CD14-positive monocyte (primary cell): ENCODE data around the gene AIF1. TPM values are rescaled to one million over a fixed set of nuclear protein-coding genes. Genes with fewer than 3 reads are reported as not detected.
A peak's percentile ranks its signal among the peaks of the same experiment; 100 is the strongest.

Source experiments
- DNase-seq, 3 donors: peaks; one replicate each; pipeline ENCODE4 v3.0.0-alpha.2; 2011 to 2022
- H2AFZ ChIP-seq: 2 replicates; pipeline ENCODE4 v1.6.0; 2012; ENCODE audit warnings: mild to moderate bottlenecking, low read depth, low read length, inconsistent platforms; ENCODE audit not compliant: insufficient read depth, poor library complexity, severe bottlenecking
- H3K27ac ChIP-seq, 2 donors: 1 replicate in 1 of 2; 2 replicates in 1 of 2; pipeline ENCODE4 v1.5.1; 2012 to 2013; ENCODE audit warnings: low read length in 2 of 2, control low read depth in 1 of 2, inconsistent platforms in 1 of 2, low read depth in 1 of 2, mild to moderate bottlenecking in 1 of 2
- H3K27me3 ChIP-seq, 2 donors: one replicate each; pipeline versions ENCODE4 v1.6.0 to v1.6.1; 2011 to 2013; ENCODE audit warnings: low read length in 2 of 2; ENCODE audit not compliant: control insufficient read depth in 2 of 2, insufficient read depth in 2 of 2
- H3K36me3 ChIP-seq, 2 donors: replicated peaks in 1 of 2; 1 replicate in 1 of 2; 2 replicates in 1 of 2; pipeline versions ENCODE4 v1.5.1 to v1.6.1; 2012 to 2013; ENCODE audit warnings: low read length in 2 of 2, control low read depth in 1 of 2, inconsistent platforms in 1 of 2, mild to moderate bottlenecking in 1 of 2; ENCODE audit not compliant: insufficient read depth in 2 of 2, control insufficient read depth in 1 of 2
- H3K4me1 ChIP-seq, 2 donors: 1 replicate in 1 of 2; 2 replicates in 1 of 2; pipeline versions ENCODE4 v1.5.1 to v1.6.1; 2012 to 2013; ENCODE audit warnings: low read length in 2 of 2, control low read depth in 1 of 2, inconsistent platforms in 1 of 2, mild to moderate bottlenecking in 1 of 2, moderate library complexity in 1 of 2; ENCODE audit not compliant: insufficient read depth in 2 of 2, control insufficient read depth in 1 of 2
- H3K4me2 ChIP-seq: replicated peaks from 2 replicates; pipeline ENCODE3; 2012; ENCODE audit warnings: low read length, moderate library complexity, mild to moderate bottlenecking; ENCODE audit not compliant: poor library complexity, severe bottlenecking; ENCODE audit errors: extremely low read depth
- H3K4me3 ChIP-seq, 3 experiments: fragments of 200-600 bp in 1 of 3; sonication (generic) in 1 of 3; replicated peaks in 1 of 3; 1 replicate in 2 of 3; 2 replicates in 1 of 3; pipeline ENCODE4 v1.5.1; 2011 to 2013; ENCODE audit warnings: low read length in 3 of 3, mild to moderate bottlenecking in 3 of 3, control low read depth in 2 of 3, low read depth in 2 of 3, inconsistent platforms in 1 of 3, moderate library complexity in 1 of 3
- H3K79me2 ChIP-seq: 2 replicates; pipeline ENCODE4 v1.6.0; 2012; ENCODE audit warnings: mild to moderate bottlenecking, control low read depth, inconsistent platforms, low read length, moderate library complexity; ENCODE audit not compliant: insufficient read depth
- H3K9ac ChIP-seq: 2 replicates; pipeline ENCODE4 v1.6.0; 2017; ENCODE audit warnings: low read length, mild to moderate bottlenecking; ENCODE audit not compliant: insufficient read depth, poor library complexity, severe bottlenecking
- H3K9me3 ChIP-seq, 2 donors: replicated peaks in 1 of 2; 1 replicate in 1 of 2; 2 replicates in 1 of 2; pipeline versions ENCODE4 v1.5.1 to v1.6.1; 2012 to 2013; ENCODE audit warnings: low read length in 2 of 2, control low read depth in 1 of 2; ENCODE audit not compliant: control insufficient read depth in 1 of 2, insufficient read depth in 1 of 2
- H4K20me1 ChIP-seq: 2 replicates; pipeline ENCODE4 v1.6.0; 2012; ENCODE audit warnings: mild to moderate bottlenecking, low read length, control low read depth, moderate library complexity; ENCODE audit not compliant: insufficient read depth
- H3K27ac Mint-ChIP-seq, 7 donors: one replicate each; pipeline ENCODE4 v1.8.0; 2020; ENCODE audit warnings: mild to moderate bottlenecking in 7 of 7, mixed read lengths in 7 of 7, moderate library complexity in 6 of 7, inconsistent platforms in 2 of 7
- H3K27me3 Mint-ChIP-seq, 3 donors: one replicate each; pipeline ENCODE4 v1.8.0; 2021 to 2022; ENCODE audit warnings: low read depth in 3 of 3, mild to moderate bottlenecking in 3 of 3, mixed read lengths in 3 of 3, moderate library complexity in 3 of 3, inconsistent platforms in 1 of 3
- H3K36me3 Mint-ChIP-seq, 2 donors: one replicate each; pipeline ENCODE4 v1.8.0; 2020; ENCODE audit warnings: mixed read lengths in 2 of 2, inconsistent platforms in 1 of 2, mild to moderate bottlenecking in 1 of 2
- H3K4me1 Mint-ChIP-seq: one replicate; pipeline ENCODE4 v1.8.0; 2020; ENCODE audit warnings: mild to moderate bottlenecking, mixed read lengths
- H3K4me3 Mint-ChIP-seq, 2 donors: one replicate each; pipeline ENCODE4 v1.8.0; 2020; ENCODE audit warnings: mild to moderate bottlenecking in 2 of 2, mixed read lengths in 2 of 2, moderate library complexity in 1 of 2
- H3K9me3 Mint-ChIP-seq, 7 donors: one replicate each; pipeline ENCODE4 v1.8.0; 2020 to 2022; ENCODE audit warnings: mixed read lengths in 7 of 7, mild to moderate bottlenecking in 6 of 7, moderate library complexity in 6 of 7, inconsistent platforms in 2 of 7
- WGBS: methylation state at CpG from one replicate; pipeline ENCODE4 v1.1.5; 2013; ENCODE audit warnings: missing lambda C conversion rate; ENCODE audit not compliant: insufficient coverage; 5-methylcytosine and 5-hydroxymethylcytosine counted together
- intact Hi-C, 2 donors: fragments of 100-400 bp; cut with micrococcal nuclease; formaldehyde crosslinking; loops; one replicate each; pipeline versions ENCODE4 v1.15.0 to v1.15.1; 2023
- polyA plus RNA-seq, 3 donors: library from polyadenylated mRNA; depleted of rRNA in 1 of 3; unstranded in 2 of 3; stranded (reverse) in 1 of 3; fragments of 300-500 nt in 2 of 3; fragments of >200 nt in 1 of 3; fragmentation: Illumina TruSeq in 2 of 3; gene quantifications; 1 replicate in 2 of 3; 2 replicates in 1 of 3; pipeline ENCODE4 v1.2.3, GENCODE V29; 2012 to 2021
- TF ChIP-seq, protein P1 (sequence below): fragments of 200-600 bp; IDR thresholded peaks from one replicate; pipeline ENCODE4 v1.8.0; 2022; ENCODE audit warnings: antibody characterized with exemption, mild to moderate bottlenecking

AIF1 gene
- polyA plus RNA-seq, 3 donors, result 952 to 2,310 (median 2,275) TPM

- H3K27me3 Mint-ChIP-seq, result peaks cover 0 to 2% (median 1%) of the 10 kb centered on the region in 3 donors
- H3K36me3 Mint-ChIP-seq, result peaks cover 31 to 36% of the 10 kb centered on the region in 2 donors
- WGBS, result 98% methylated on average over 8 of the region's 12 CpGs
- TF ChIP-seq, protein P1, sequence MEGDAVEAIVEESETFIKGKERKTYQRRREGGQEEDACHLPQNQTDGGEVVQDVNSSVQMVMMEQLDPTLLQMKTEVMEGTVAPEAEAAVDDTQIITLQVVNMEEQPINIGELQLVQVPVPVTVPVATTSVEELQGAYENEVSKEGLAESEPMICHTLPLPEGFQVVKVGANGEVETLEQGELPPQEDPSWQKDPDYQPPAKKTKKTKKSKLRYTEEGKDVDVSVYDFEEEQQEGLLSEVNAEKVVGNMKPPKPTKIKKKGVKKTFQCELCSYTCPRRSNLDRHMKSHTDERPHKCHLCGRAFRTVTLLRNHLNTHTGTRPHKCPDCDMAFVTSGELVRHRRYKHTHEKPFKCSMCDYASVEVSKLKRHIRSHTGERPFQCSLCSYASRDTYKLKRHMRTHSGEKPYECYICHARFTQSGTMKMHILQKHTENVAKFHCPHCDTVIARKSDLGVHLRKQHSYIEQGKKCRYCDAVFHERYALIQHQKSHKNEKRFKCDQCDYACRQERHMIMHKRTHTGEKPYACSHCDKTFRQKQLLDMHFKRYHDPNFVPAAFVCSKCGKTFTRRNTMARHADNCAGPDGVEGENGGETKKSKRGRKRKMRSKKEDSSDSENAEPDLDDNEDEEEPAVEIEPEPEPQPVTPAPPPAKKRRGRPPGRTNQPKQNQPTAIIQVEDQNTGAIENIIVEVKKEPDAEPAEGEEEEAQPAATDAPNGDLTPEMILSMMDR, result no peak
- peaks cover 86% of the 10 kb centered on the region for H3K4me1 Mint-ChIP-seq
- H3K79me2 ChIP-seq, result peaks cover 62% of the 10 kb centered on the region
- peaks cover 0 to 3% (median 0%) of the 10 kb centered on the region in 7 donors for H3K9me3 Mint-ChIP-seq
- H3K4me1 ChIP-seq, result peaks cover 71 to 89% of the 10 kb centered on the region in 2 donors
- H3K4me3 Mint-ChIP-seq, result no peak overlapping the region
- no peaks in the 10 kb centered on the region for H3K27me3 ChIP-seq
- peaks cover 18 to 25% of the 10 kb centered on the region in 2 donors for H3K36me3 ChIP-seq
- H3K4me3 ChIP-seq, result peak overlapping the region in 1 of 3 experiments; percentile 2
- no peak overlapping the region for H2AFZ ChIP-seq
- DNase-seq, result peak in 1 of 3 donors; percentile 12
- H3K27ac Mint-ChIP-seq, result peak overlapping the region in 1 of 7 donors; percentile 35
- intact Hi-C loops, result no loop called here
- no peaks in the 10 kb centered on the region for H3K9me3 ChIP-seq
- peaks cover 39% of the 10 kb centered on the region for H4K20me1 ChIP-seq
- H3K27ac ChIP-seq, result no peak overlapping the region
- no peak overlapping the region for H3K9ac ChIP-seq
- H3K4me2 ChIP-seq, result no peak overlapping the region
These were observed 36.6 kb upstream of the AIF1 start for GRCh38 chr6:31578184-31579118.

- peaks cover 39% of the 10 kb centered on the region for H4K20me1 ChIP-seq
- H3K4me1 Mint-ChIP-seq, result peaks cover 88% of the 10 kb centered on the region
- H3K27me3 ChIP-seq, result no peaks in the 10 kb centered on the region
- H3K4me2 ChIP-seq, result no peak overlapping the region
- peaks cover 18 to 25% of the 10 kb centered on the region in 2 donors for H3K36me3 ChIP-seq
- peaks cover 0 to 2% (median 1%) of the 10 kb centered on the region in 3 donors for H3K27me3 Mint-ChIP-seq
- H2AFZ ChIP-seq, result no peak overlapping the region
- no peak overlapping the region for H3K27ac ChIP-seq
- H3K79me2 ChIP-seq, result peaks cover 69% of the 10 kb centered on the region
- no peak overlapping the region for H3K9ac ChIP-seq
- WGBS, result 86% methylated on average over 1 of the region's 3 CpGs
- intact Hi-C loops, result no loop called here
- H3K9me3 Mint-ChIP-seq, result peaks cover 0 to 3% (median 0%) of the 10 kb centered on the region in 7 donors
- peaks cover 78 to 94% of the 10 kb centered on the region in 2 donors for H3K4me1 ChIP-seq
- no peaks in the 10 kb centered on the region for H3K9me3 ChIP-seq
- no peak for DNase-seq
- H3K36me3 Mint-ChIP-seq, result peaks cover 31 to 36% of the 10 kb centered on the region in 2 donors
- no peak overlapping the region for H3K4me3 Mint-ChIP-seq
- TF ChIP-seq, protein P1, result no peak
- no peak overlapping the region for H3K4me3 ChIP-seq
- H3K27ac Mint-ChIP-seq, result peak overlapping the region in 3 of 7 donors; percentile 28 to 54 (median 35)
These were observed 35.9 kb upstream of the AIF1 start for GRCh38 chr6:31579119-31579505.
